GM21619 (cell line): ENCODE measurements around the gene ZNF430.
"Not testable (repeated sequence)": the region's sequence is repeated elsewhere in the genome, so short reads cannot be mapped to it uniquely, and the experiment has no call there.

ENCODE experiments used
- ATAC-seq: cut with Tn5 transposase; IDR thresholded peaks from one replicate; pipeline ENCODE4 v1.9.1; 2021; ENCODE audit not compliant: unreplicated experiment

The ZNF430 gene

DNA sequence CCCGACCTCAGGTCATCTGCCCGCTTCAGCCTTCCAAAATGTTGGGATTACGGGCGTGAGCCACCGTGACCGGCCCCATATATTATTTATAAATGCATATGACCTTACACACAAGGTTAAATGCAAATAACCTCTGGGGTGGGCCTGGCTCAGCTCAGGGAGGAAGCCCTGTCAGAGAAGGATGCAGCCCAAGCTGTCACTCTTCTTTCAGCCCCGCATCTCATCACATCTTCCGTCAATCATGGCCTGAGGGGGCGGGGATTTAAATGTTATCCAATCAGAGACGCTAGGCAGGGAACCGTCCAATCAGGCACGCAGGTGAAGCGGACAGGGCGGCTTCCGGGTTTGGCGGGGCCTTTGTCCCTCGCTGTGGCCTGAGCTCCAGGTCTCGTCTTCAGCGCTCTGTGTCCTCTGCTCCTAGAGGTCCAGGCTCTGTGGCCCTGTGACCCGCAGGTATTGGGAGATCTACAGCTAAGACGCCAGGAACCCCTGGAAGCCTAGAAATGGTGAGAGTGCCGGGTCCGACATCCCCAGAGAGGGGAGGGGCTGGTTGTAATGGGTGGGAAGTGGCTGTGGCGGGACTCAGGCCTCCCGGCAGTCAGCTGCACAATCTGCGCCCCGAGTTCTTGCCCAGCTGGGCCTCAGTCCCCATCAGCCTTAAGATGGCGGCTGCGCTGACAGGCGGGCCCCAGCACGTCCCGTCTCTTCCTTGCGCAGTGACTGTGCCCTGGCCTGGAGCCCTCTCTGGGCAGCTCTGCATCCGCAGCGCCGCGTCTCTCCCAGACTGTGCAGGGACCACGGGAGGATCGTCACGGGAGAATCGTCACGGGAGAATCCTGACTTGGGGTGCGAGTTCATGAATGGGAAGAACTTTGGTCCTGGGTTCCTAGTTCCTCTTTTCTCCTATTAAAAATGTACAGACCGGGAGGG lies at the start of gene ZNF430:
Gene ZNF430 (plus strand): TSS at position 360 of the 930 bp plus-strand sequence. CDS start 144 bp downstream, at position 504.
- ATAC-seq, result peak; percentile 97

DNA sequence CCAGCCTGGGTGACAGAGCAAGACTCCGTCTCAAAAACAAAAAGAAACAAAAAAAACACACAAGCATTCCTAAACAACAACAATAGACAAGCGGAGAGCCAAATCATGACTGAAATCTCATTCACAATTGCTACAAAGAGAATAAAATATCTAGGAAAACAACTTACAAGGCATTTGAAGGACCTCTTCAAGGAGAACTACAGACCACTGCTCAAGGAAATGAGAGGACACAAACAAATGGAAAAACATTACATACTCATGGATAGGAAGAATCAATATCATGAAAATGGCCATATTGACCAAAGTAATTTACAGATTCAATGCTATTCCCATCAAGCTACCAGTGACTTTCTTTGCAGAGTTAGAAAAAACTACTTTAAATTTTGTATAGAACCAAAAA lies 27.7 kb upstream of the ZNF430 start:
- ATAC-seq, result not testable (repeated sequence)

DNA sequence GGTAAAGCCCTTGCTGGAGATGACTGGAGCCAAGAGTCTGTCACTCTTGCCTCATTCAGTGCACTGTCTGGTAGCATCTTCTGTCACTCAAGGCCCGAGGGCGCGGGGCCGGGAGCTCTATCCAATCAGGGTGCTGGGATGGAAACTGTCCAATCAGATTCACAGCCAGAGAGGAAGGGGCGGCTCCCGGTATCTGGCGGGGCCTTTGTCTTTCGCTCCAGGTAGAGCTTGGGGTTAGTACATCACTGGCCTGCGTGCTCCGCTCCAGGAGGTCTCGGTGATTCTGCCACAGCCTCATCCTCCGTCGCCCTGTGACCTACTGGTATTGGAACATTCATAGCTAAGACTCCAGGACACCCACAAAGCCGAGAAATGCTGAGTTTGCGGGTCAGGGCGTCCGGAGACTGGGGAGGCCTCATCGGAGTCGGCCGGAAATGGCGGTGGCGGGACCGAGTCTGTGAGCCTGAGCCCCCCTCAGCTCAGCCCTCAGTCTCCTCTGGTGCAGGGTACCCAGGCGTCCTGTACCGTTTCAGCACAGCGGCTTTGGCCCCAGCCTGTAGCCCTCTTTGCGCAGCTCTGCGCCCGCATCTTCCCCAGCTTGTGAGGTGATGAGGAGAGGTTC lies 20.6 kb upstream of the ZNF430 start:
- ATAC-seq, result peak; percentile 98

DNA sequence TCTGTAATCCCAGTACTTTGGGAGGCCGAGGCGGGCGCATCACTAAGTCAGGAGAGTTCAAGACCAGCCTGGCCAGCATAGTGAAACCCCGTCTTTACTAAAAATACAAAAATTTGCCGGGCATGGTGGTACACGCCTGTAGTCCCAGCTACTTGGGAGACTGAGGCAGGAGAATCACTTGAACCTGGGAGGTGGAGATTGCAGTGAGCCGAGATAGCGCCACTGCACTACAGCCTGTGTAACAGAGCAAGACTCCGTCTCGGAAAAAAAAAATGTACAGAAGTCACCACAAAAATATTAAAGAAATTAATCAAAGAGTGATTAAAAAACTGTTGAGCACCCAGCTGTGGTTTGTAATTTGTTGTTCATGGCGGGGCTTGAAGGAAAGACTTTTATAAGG lies 781 bp downstream of the ZNF430 start:
- not testable (repeated sequence) for ATAC-seq

DNA sequence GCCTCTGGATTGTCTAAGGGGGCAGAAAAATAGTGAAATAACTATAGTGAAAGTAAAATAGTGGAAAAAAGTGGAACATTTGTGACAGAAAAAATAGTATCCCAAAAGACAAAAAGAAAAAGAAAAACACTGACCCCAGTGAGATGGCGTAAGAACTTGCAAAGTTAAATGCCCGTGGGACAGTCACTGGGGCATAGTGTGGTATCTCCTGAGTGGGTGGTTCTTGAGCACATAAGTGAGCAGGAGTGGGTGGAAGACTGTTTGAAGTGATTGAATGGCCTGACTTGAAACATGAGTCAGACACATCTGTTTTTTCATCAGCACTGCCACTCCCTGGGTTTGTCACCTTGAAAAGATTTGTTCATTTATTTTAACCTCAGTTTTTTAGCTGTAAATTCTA lies 2.5 kb downstream of the ZNF430 start:
- no peak for ATAC-seq

GRCh38 chr19:21023901-21024300 lies 3.4 kb downstream of the ZNF430 start:
- no peak for ATAC-seq

- ATAC-seq, result no peak
These were observed 8.5 kb downstream of the ZNF430 start for GRCh38 chr19:21028969-21029268.

DNA sequence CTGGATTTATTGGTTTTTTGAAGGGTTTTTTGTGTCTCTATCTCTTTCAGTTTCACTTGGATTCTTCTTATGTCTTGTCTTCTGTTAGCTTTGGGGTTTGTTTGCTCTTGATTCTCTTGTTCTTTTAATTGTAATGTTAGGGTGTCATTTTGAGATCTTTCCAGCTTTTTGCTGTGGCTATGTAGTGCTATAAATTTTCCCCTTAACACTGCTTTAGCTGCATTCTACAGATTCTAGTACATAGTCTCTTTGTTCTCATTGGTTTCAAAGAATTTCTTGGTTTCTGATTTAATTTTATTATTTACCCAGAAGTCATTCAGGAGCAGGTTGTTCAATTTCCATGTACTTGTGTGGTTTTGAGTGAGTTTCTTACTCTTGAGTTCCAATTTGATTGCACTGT lies 24.6 kb downstream of the ZNF430 start:
- no peak for ATAC-seq

GRCh38 chr19:21046489-21046888 lies 26.0 kb downstream of the ZNF430 start:
- no peak for ATAC-seq

- ATAC-seq, result no peak
These were observed 27.3 kb downstream of the ZNF430 start for GRCh38 chr19:21047716-21048115.

DNA sequence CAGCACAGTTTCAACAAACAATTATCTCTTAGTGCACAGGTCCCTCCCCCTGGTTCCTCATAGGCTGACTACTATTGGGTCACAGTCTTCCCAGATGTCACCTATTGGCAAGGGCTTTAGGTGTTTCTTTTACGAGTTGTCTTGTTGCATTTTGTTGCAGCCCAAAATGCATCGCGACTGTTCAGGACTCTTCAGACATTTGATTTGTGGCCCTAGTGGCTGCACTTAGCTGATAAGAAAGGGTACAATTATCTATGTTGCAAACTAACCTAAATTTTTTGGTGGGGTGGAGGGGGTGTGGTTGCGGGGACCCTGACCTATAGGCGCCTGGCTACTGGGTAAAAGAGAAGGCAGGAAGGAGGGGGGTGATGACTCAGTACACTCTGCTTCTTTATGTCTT lies 32.4 kb downstream of the ZNF430 start:
- ATAC-seq, result no peak

- no peak for ATAC-seq
These were observed 44.9 kb downstream of the ZNF430 start for GRCh38 chr19:21065336-21065735.

GRCh38 chr19:21082011-21082975 lies 61.8 kb downstream of the ZNF430 start, which contains the start of gene ZNF714:
TSS of gene ZNF714 (plus strand) at chr19:21082203. CDS start at chr19:21098269, 16,066 bp downstream.
- ATAC-seq, result peak; percentile 95

- ATAC-seq, result no peak
These were observed 63.9 kb downstream of the ZNF430 start for GRCh38 chr19:21084343-21084742.

DNA sequence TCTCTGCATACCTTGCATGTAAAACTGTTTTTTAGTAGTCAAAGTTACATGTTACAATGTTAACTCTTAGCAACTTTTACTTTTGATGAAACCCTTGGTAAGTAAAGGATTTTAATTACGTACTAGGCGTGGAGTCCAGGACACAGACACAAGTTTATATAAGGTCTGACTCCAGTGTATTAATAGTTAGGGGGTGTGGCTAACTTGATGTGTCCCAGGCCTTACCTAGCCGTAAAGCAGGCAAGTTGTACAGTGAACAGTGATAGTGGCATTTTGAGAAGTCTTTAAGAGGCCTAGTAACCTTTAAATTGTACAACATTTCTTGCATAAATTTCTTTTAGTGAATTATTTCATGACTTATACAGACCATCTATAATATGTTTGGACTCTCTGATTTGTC lies 67.4 kb downstream of the ZNF430 start:
- ATAC-seq, result no peak

DNA sequence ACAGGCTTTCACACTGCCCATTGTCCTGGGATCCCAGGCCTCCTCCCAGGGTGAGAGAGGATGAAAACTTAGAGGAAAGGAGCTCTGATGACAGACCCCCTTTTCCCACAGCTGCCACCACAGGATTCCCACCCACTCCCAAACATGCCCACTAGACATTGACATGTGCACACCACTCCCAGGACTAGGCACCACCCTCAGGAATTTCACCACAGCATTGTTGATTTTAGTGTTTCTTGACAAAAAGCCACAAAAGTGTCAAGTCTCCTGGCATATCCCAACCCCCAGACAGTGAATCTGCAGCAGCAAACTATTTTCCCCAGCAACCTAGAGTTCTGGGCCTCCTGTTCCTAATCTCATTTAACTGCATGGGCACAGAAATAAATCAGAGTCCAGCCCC lies 71.7 kb downstream of the ZNF430 start:
- no peak for ATAC-seq

DNA sequence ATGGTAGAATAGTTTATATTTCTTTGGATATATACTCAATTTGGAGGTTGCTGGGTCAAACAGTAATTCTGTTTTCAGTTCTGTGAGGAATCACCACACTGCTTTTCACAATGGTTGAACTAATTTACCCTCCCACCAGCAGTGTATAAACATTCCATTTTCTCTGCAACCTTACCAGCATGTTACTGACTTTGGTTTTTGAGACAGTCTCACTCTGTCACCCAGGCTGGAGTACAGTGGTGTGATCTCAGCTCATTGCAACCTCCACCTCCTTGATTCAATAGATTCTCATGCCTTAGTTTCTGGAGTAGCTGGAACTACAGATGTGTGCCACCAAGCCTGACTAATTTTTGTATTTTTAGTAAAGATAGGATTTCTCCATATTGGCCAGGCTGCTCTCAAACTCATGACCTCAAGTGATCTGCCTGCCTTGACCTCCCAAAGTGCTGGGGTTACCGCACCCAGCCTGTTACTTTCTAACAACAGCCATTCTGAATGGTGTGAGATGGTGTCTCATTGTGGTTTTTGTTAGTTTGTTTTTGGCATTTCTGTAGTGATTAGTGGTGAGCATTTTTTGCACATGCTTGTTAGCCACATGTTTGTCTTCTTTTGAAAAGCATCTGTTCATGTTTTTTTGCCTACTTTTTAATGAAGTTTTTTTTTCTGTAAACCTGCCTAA lies 74.0 kb downstream of the ZNF430 start:
- no peak for ATAC-seq

DNA sequence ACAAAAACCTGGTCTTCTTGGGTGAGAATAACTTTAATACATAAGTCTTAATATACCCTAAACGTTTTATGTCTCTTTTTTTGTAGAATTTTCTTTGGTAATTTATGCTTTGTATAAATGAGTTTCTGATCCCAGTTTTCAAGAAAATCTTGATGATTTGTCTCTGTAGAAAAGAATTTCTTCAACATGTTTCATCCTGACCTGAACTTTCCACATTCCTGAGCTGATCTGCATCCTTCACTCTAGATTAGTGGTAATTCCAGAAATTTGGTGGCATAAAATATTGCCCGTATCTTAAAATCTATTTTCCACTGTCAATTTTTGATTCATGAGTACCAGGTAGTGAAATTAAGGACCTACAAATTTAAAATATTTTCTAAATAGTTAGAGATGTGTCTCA lies 77.8 kb downstream of the ZNF430 start:
- ATAC-seq, result no peak

- ATAC-seq, result no peak
These were observed 81.2 kb downstream of the ZNF430 start for GRCh38 chr19:21101521-21102242.

- ATAC-seq, result no peak
These were observed 88.7 kb downstream of the ZNF430 start for GRCh38 chr19:21109116-21109515.
